22Rv1 (cell line): Measurements from ENCODE around the gene NIPAL1.

Source experiments
- CTCF ChIP-seq: fragments of 450-650 bp; IDR thresholded peaks from 2 replicates; pipeline ENCODE4 v1.5.1; 2017; ENCODE audit warnings: mild to moderate bottlenecking
- ZFX ChIP-seq: fragments of 450-650 bp; IDR thresholded peaks from 2 replicates; pipeline ENCODE4 v1.6.1; 2017; ENCODE audit warnings: antibody characterized with exemption, borderline replicate concordance

DNA sequence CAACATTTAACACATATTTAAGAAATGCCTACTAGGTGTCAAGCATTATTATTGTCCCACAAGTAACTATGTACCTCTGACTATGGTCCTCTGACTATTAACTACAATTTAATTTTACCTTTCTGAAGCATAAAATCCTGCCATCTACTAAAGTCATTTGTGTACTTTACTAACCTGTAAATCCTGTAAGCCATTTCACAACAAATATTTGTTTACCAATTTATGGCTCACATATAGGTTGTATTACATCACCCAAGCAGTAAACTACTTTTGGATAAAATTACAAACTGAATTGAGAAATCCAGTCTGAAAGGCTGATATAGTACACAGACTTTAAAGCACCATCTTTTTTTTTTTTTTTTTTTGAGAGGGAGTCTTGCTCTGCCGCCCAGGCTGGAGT, 43.9 kb upstream of the NIPAL1 start:
- TF ChIP-seq CTCF (no peak), ZFX (no peak)
